GM12878 (cell line): ENCODE results near the gene NLGN4X. TPM values are rescaled to one million over a fixed set of nuclear protein-coding genes. Genes with fewer than 3 reads are reported as not detected.

Experiments used
- ATAC-seq: fragments of 200-7000 bp; cut with Tn5 transposase; 3 replicates; pipeline ENCODE4 v1.9.1; 2020; ENCODE audit warnings: mild to moderate bottlenecking, moderate library complexity
- BruUV-seq: library from RNA; stranded (reverse); fragments of 400-500 nt; replicated peaks from 2 replicates; lab custom pipeline; 2021; lab: Mats Ljungman, UMichigan
- CTCF ChIA-PET: fragments of 300-600 bp; sonication (Branson Sonifier 250); formaldehyde crosslinking; extraction: SDS; loops from one replicate; lab custom pipeline; 2021; ENCODE audit warnings: inconsistent platforms; lab: Yijun Ruan, JAX
- POLR2A ChIA-PET: fragments of 350-600 bp; formaldehyde crosslinking; extraction: SDS; loops from one replicate; lab custom pipeline; 2021; ENCODE audit warnings: inconsistent platforms; lab: Charles Lee
- RAD21 ChIA-PET: fragments of 300-600 bp; sonication (Branson Sonifier 250); formaldehyde crosslinking; loops from one replicate; lab custom pipeline; 2023; ENCODE audit warnings: antibody characterized with exemption; ENCODE audit not compliant: unreplicated experiment; lab: Charles Lee
- SMC1A ChIA-PET: fragments of 300-600 bp; sonication (Branson Sonifier 250); formaldehyde crosslinking; loops from one replicate; lab custom pipeline; 2023; ENCODE audit not compliant: unreplicated experiment, uncharacterized antibody; lab: Charles Lee
- DNase-seq: peaks from one replicate; pipeline ENCODE4 v3.0.0-alpha.2; 2011; ENCODE audit warnings: low read depth, low spot score
- FAIRE-seq: peaks from 3 replicates; lab custom pipeline; 2011; peaks lifted over from hg19 to GRCh38; lab: Jason Lieb, UNC
- H2AFZ ChIP-seq: 2 replicates; pipeline ENCODE4 v1.6.0; 2011; ENCODE audit warnings: low read depth, low read length, control low read depth; ENCODE audit not compliant: control insufficient read depth
- H3K27ac ChIP-seq: 2 replicates; pipeline ENCODE4 v1.5.1; 2011; ENCODE audit warnings: control low read depth; ENCODE audit not compliant: control insufficient read depth, insufficient read depth
- H3K27me3 ChIP-seq, 2 experiments: replicated peaks in 1 of 2; 2 replicates each; pipeline versions ENCODE4 v1.6.0 to v1.6.1; 2011; ENCODE audit warnings: low read length in 1 of 2; ENCODE audit not compliant: control insufficient read depth in 2 of 2, insufficient read depth in 2 of 2
- H3K36me3 ChIP-seq, 2 experiments: 2 replicates each; pipeline ENCODE4 v1.5.1; 2011; ENCODE audit warnings: low read length in 1 of 2; ENCODE audit not compliant: control insufficient read depth in 2 of 2, insufficient read depth in 2 of 2
- H3K4me1 ChIP-seq: 2 replicates; pipeline ENCODE4 v1.6.1; 2011; ENCODE audit warnings: mild to moderate bottlenecking, low read length, moderate library complexity, mixed read lengths; ENCODE audit not compliant: control insufficient read depth, insufficient read depth
- H3K4me2 ChIP-seq: 2 replicates; pipeline ENCODE4 v1.6.0; 2011; ENCODE audit warnings: control low read depth; ENCODE audit not compliant: control insufficient read depth, insufficient read depth
- H3K4me3 ChIP-seq: fragments of 200-600 bp; sonication (generic); 2 replicates; pipeline ENCODE4 v1.5.1; 2016
- H3K79me2 ChIP-seq: 2 replicates; pipeline ENCODE4 v1.6.0; 2011; ENCODE audit warnings: low read length; ENCODE audit not compliant: control insufficient read depth, insufficient read depth
- H3K9ac ChIP-seq: 2 replicates; pipeline ENCODE4 v1.8.0; 2011; ENCODE audit warnings: low read length, control low read depth, mixed read lengths; ENCODE audit not compliant: control insufficient read depth, insufficient read depth
- H3K9me3 ChIP-seq: replicated peaks from 3 replicates; pipeline ENCODE4 v1.5.1; 2011; ENCODE audit warnings: mild to moderate bottlenecking, low read length; ENCODE audit not compliant: control insufficient read depth, insufficient read depth
- H4K20me1 ChIP-seq: 2 replicates; pipeline ENCODE4 v1.6.0; 2011; ENCODE audit not compliant: control insufficient read depth, insufficient read depth
- ATF2 ChIP-seq: IDR thresholded peaks from 2 replicates; pipeline ENCODE4 v1.6.1; 2012; ENCODE audit warnings: low read length, inconsistent platforms
- ATF7 ChIP-seq: fragments of 450-650 bp; IDR thresholded peaks from 2 replicates; pipeline ENCODE4 v1.6.1; 2016; ENCODE audit warnings: low read depth, mild to moderate bottlenecking
- BMI1 ChIP-seq: fragments of 450-650 bp; IDR thresholded peaks from 2 replicates; pipeline ENCODE4 v1.6.1; 2016; ENCODE audit warnings: mild to moderate bottlenecking, moderate library complexity, borderline replicate concordance
- BRCA1 ChIP-seq: IDR thresholded peaks from 2 replicates; pipeline ENCODE4 v1.6.1; 2011; ENCODE audit warnings: low read depth, low read length, improper control_type of control experiment
- ESRRA ChIP-seq: IDR thresholded peaks from 2 replicates; pipeline ENCODE4 v1.6.1; 2012; ENCODE audit warnings: mild to moderate bottlenecking, low read length, improper control_type of control experiment
- ETV6 ChIP-seq, 2 experiments: fragments of 450-650 bp in 1 of 2; IDR thresholded peaks in 1 of 2; conservative IDR thresholded peaks in 1 of 2; 2 replicates each; pipeline ENCODE4 v1.6.1; 2014; ENCODE audit warnings: antibody characterized with exemption in 1 of 2, borderline replicate concordance in 1 of 2, low read depth in 1 of 2, mild to moderate bottlenecking in 1 of 2, moderate library complexity in 1 of 2
- FOS ChIP-seq: IDR thresholded peaks from 3 replicates; pipeline ENCODE4 v1.6.1; 2011; ENCODE audit warnings: borderline replicate concordance; ENCODE audit not compliant: insufficient read length; ENCODE audit errors: extremely low read depth
- MTA3 ChIP-seq: IDR thresholded peaks from 2 replicates; pipeline ENCODE4 v1.6.1; 2012; ENCODE audit warnings: low read length, inconsistent platforms, borderline replicate concordance
- NBN ChIP-seq: fragments of 450-650 bp; IDR thresholded peaks from 2 replicates; pipeline ENCODE4 v1.6.1; 2016
- NR2C2 ChIP-seq: IDR thresholded peaks from 2 replicates; pipeline ENCODE4 v1.6.1; 2011; ENCODE audit warnings: borderline replicate concordance, low read depth; ENCODE audit not compliant: control insufficient read depth, insufficient read length
- PBX3 ChIP-seq: IDR thresholded peaks from 2 replicates; pipeline ENCODE4 v1.6.1; 2011; ENCODE audit warnings: mild to moderate bottlenecking, low read depth, low read length, moderate library complexity; ENCODE audit not compliant: insufficient replicate concordance
- RCOR1 ChIP-seq: conservative IDR thresholded peaks from 2 replicates; pipeline ENCODE4 v1.6.1; 2012; ENCODE audit warnings: low read depth, low read length, improper control_type of control experiment
- SMARCA5 ChIP-seq: fragments of 450-650 bp; IDR thresholded peaks from 2 replicates; pipeline ENCODE4 v1.6.1; 2017; ENCODE audit warnings: mild to moderate bottlenecking
- SP1 ChIP-seq: IDR thresholded peaks from one replicate; pipeline ENCODE4 v1.6.1; 2011; ENCODE audit warnings: low read depth, low read length
- SRF ChIP-seq, 2 experiments: IDR thresholded peaks; 2 replicates each; pipeline ENCODE4 v1.6.1; 2011; ENCODE audit warnings: low read depth in 2 of 2, low read length in 2 of 2, mild to moderate bottlenecking in 1 of 2, moderate library complexity in 1 of 2
- STAT1 ChIP-seq: fragments of 450-650 bp; conservative IDR thresholded peaks from 2 replicates; pipeline ENCODE4 v1.6.1; 2014; ENCODE audit warnings: antibody characterized with exemption, mild to moderate bottlenecking
- ZBTB11 ChIP-seq: fragments of 450-650 bp; formaldehyde crosslinking; IDR thresholded peaks from 2 replicates; pipeline ENCODE4 v1.5.0; 2022; ENCODE audit warnings: mild to moderate bottlenecking, missing genetic modification characterization
- ZSCAN29 ChIP-seq: fragments of 450-650 bp; IDR thresholded peaks from 2 replicates; pipeline ENCODE4 v1.6.1; 2017; ENCODE audit warnings: mild to moderate bottlenecking, moderate library complexity
- in situ Hi-C: fragments of 300-500 bp; cut with MboI; formaldehyde crosslinking; loops from 9 replicates; pipeline ENCODE4 v1.14.3; 2018; ENCODE audit warnings: mixed read lengths
- intact Hi-C: fragments of 100-400 bp; cut with micrococcal nuclease; formaldehyde crosslinking; loops from one replicate; pipeline ENCODE4 v1.14.2; 2022; ENCODE audit not compliant: unreplicated experiment
- polyA plus RNA-seq, 11 experiments: library from polyadenylated mRNA; depleted of rRNA in 4 of 11; unstranded in 6 of 11; stranded (reverse) in 5 of 11; fragments of >200 nt; fragmentation: Nextera tagmentation in 4 of 11; fragmentation: Illumina TruSeq in 1 of 11; extraction: Ambion mirVana in 4 of 11; extraction: Trizol in 1 of 11; gene quantifications; 1 replicate in 1 of 11; 2 replicates in 10 of 11; pipeline versions ENCODE4 v1.2.1 to v1.2.3, GENCODE V29; 2011 to 2016; ENCODE audit warnings: inconsistent platforms in 2 of 11, missing spikeins in 2 of 11, low read depth in 1 of 11
- total RNA-seq, 4 experiments: library from RNA; depleted of rRNA in 3 of 4; stranded (reverse); fragments of >200 nt in 3 of 4; fragmentation: Illumina TruSeq in 1 of 4; extraction: Trizol in 1 of 4; gene quantifications; 2 replicates each; pipeline versions ENCODE4 v1.2.1 to v1.2.3, GENCODE V29; 2013 to 2021
- TF ChIP-seq, protein P1 (sequence below): fragments of 450-650 bp; IDR thresholded peaks from 2 replicates; pipeline ENCODE4 v1.6.1; 2017; ENCODE audit warnings: low read depth, mild to moderate bottlenecking, moderate library complexity

Gene NLGN4X
- total and polyA plus RNA-seq, 10 of the 15 experiments (the other 5 are each of a cell fraction or from before 2014, with no cell fraction given), result 0.02 to 1.5 (median 0.09) TPM; not detected in 2

DNA sequence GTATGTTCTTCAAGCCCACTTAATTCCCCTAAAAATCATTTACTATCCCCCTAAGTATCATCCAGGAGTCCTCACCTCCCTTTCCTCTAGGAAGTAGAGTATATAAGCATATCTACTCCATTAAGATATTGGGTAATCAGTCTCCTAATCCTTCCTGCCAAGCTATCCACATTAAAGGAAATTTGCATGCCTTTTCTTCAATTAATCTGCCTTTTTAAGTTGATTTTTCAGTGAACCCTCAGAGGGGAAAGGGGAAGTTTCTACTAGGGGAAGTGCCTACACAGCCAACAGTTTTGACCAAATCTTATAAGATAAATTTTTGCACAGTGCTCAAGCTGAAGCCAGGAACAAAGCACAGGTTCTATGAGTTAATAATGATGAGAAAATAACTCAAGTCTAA is 222.8 kb downstream of the NLGN4X start:
- Histone ChIP-seq H3K4me3 (no peak overlapping the region), H3K27ac (no peak overlapping the region), H3K27me3 (no peaks in the 10 kb centered on the region), H2AFZ (no peak overlapping the region), H3K4me1 (no peaks in the 10 kb centered on the region), H4K20me1 (no peaks in the 10 kb centered on the region), H3K79me2 (no peaks in the 10 kb centered on the region), H3K9ac (no peak overlapping the region), H3K9me3 (no peaks in the 10 kb centered on the region), H3K4me2 (no peak overlapping the region), H3K36me3 (no peaks in the 10 kb centered on the region)
- ChIA-PET POLR2A (no interaction called here), CTCF (no interaction called here), RAD21 (no interaction called here), SMC1A (no interaction called here)
- no peak for FAIRE-seq
- in situ Hi-C loops (no loop called here), intact Hi-C loops (no loop called here)
- no peak for DNase-seq
- ATAC-seq, result no peak
- BruUV-seq, result no TSS peak
- TF ChIP-seq SMARCA5, result no peak
- TF ChIP-seq NR2C2, result no peak
- TF ChIP-seq ZBTB11 (CRISPR knock-in tag), result no peak
- TF ChIP-seq BMI1, result no peak
- no peak for TF ChIP-seq STAT1
- no peak for TF ChIP-seq MTA3
- TF ChIP-seq ETV6 (conservative IDR thresholded peaks at IDR 0.05 in 1 of 2, IDR thresholded peaks at IDR 0.05 in 1 of 2; ENCODE audit: borderline replicate concordance in 1 of 2, low read depth in 1 of 2), result no peak
- no peak for TF ChIP-seq SP1
- TF ChIP-seq ATF2, result no peak
- TF ChIP-seq ZSCAN29, result no peak
- TF ChIP-seq BRCA1, result no peak
- TF ChIP-seq SRF (IDR thresholded peaks at IDR 0.05; ENCODE audit: low read depth in 2 of 2, low read length in 2 of 2), result no peak
- TF ChIP-seq, protein P1, sequence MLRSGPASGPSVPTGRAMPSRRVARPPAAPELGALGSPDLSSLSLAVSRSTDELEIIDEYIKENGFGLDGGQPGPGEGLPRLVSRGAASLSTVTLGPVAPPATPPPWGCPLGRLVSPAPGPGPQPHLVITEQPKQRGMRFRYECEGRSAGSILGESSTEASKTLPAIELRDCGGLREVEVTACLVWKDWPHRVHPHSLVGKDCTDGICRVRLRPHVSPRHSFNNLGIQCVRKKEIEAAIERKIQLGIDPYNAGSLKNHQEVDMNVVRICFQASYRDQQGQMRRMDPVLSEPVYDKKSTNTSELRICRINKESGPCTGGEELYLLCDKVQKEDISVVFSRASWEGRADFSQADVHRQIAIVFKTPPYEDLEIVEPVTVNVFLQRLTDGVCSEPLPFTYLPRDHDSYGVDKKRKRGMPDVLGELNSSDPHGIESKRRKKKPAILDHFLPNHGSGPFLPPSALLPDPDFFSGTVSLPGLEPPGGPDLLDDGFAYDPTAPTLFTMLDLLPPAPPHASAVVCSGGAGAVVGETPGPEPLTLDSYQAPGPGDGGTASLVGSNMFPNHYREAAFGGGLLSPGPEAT, result no peak
- no peak for TF ChIP-seq ESRRA
- no peak for TF ChIP-seq FOS
- no peak for TF ChIP-seq PBX3
- no peak for TF ChIP-seq NBN
- TF ChIP-seq ATF7, result no peak
- TF ChIP-seq RCOR1, result no peak
